Body of pancreas (tissue), 4 donors: ENCODE measurements around the gene LMX1B. TPM values are rescaled to one million over a fixed set of nuclear protein-coding genes. Genes with fewer than 3 reads are reported as not detected.

Source experiments
- ATAC-seq: fragments of 150-250 bp; one replicate; pipeline ENCODE4 v1.9.1; 2016
- DNase-seq, 4 donors: peaks; one replicate each; pipeline ENCODE4 v3.0.0-alpha.2; 2019
- H3K27ac ChIP-seq, 4 donors: fragments of 200-600 bp; sonication (generic); 1 replicate in 3 of 4; 2 replicates in 1 of 4; pipeline versions ENCODE4 v1.5.1 to v1.6.1; 2016 to 2019; ENCODE audit warnings: mild to moderate bottlenecking in 1 of 4, mixed read lengths in 1 of 4, moderate library complexity in 1 of 4
- H3K27me3 ChIP-seq, 2 donors: fragments of 200-600 bp; sonication (generic); one replicate each; pipeline ENCODE4 v1.6.0; 2016; ENCODE audit warnings: mild to moderate bottlenecking in 1 of 2
- H3K36me3 ChIP-seq, 2 donors: fragments of 200-600 bp; sonication (generic); replicated peaks in 1 of 2; 2 replicates each; pipeline ENCODE4 v1.5.1; 2016; ENCODE audit warnings: low read depth in 2 of 2; ENCODE audit not compliant: insufficient read depth in 1 of 2
- H3K4me1 ChIP-seq: fragments of 200-600 bp; sonication (generic); one replicate; pipeline ENCODE4 v1.6.0; 2016
- H3K4me3 ChIP-seq, 2 donors: fragments of 200-600 bp; sonication (generic); 1 replicate in 1 of 2; 2 replicates in 1 of 2; pipeline ENCODE4 v1.5.1; 2016 to 2019
- H3K9me3 ChIP-seq, 3 donors: fragments of 200-600 bp; sonication (generic); 1 replicate in 2 of 3; 2 replicates in 1 of 3; pipeline ENCODE4 v1.5.1; 2016
- CTCF ChIP-seq, 7 experiments: fragments of 450-650 bp in 4 of 7; fragments of 200-600 bp in 3 of 7; sonication (generic) in 3 of 7; IDR thresholded peaks; one replicate each; pipeline ENCODE4 v1.5.1; 2016 to 2019; ENCODE audit warnings: antibody characterized with exemption in 7 of 7
- POLR2A ChIP-seq, 3 donors: fragments of 450-650 bp; IDR thresholded peaks; one replicate each; pipeline ENCODE4 v1.6.1; 2016; ENCODE audit warnings: antibody characterized with exemption in 3 of 3, mild to moderate bottlenecking in 2 of 3
- WGBS, 2 donors: methylation state at CpG; one replicate each; pipeline ENCODE4 v1.1.5; 2017; 5-methylcytosine and 5-hydroxymethylcytosine counted together
- intact Hi-C: fragments of 100-400 bp; cut with DNase I; formaldehyde crosslinking; loops from one replicate; pipeline ENCODE4 v1.15.1; 2023
- total RNA-seq, 2 donors: library from RNA; depleted of rRNA; stranded (reverse); fragments of >200 nt; gene quantifications; one replicate each; pipeline ENCODE4 v1.1.0, GENCODE V29; 2016

LMX1B gene
- total RNA-seq, 2 donors from 2014 or later, result 0.26 TPM; not detected in 1

- TF ChIP-seq CTCF (IDR thresholded peaks at IDR 0.05), result no peak
- no peak for TF ChIP-seq POLR2A (IDR thresholded peaks at IDR 0.05)
- peaks cover 10% of the 10 kb centered on the region for H3K4me1 ChIP-seq
- H3K36me3 ChIP-seq, result no peaks in the 10 kb centered on the region
- intact Hi-C loops, result no loop called here
- peaks cover 0 to 22% of the 10 kb centered on the region in 2 donors for H3K27me3 ChIP-seq
- no peak for ATAC-seq
- 52 to 63% methylated on average over 9 to 10 of the region's 10 CpGs for WGBS, 2 donors
- H3K27ac ChIP-seq, result no peak overlapping the region
- no peaks in the 10 kb centered on the region for H3K9me3 ChIP-seq
- no peak overlapping the region for H3K4me3 ChIP-seq
- no peak for DNase-seq
These were observed 5.8 kb downstream of the LMX1B start for GRCh38 chr9:126619361-126620135.

GRCh38 chr9:126620478-126620877 lies 6.8 kb downstream of the LMX1B start:
- Histone ChIP-seq H3K9me3 (no peaks in the 10 kb centered on the region), H3K27me3 (peaks cover 0 to 27% of the 10 kb centered on the region in 2 donors), H3K4me1 (peaks cover 11% of the 10 kb centered on the region), H3K27ac (no peak overlapping the region), H3K4me3 (no peak overlapping the region), H3K36me3 (no peaks in the 10 kb centered on the region)
- DNase-seq (no peak), ATAC-seq (no peak)
- 39 to 48% methylated on average over 7 of the region's 7 CpGs for WGBS, 2 donors
- TF ChIP-seq POLR2A (IDR thresholded peaks at IDR 0.05), result no peak
- TF ChIP-seq CTCF (IDR thresholded peaks at IDR 0.05), result no peak
- intact Hi-C loops, result no loop called here

- Histone ChIP-seq H3K4me3 (no peak overlapping the region), H3K27ac (no peak overlapping the region), H3K9me3 (no peaks in the 10 kb centered on the region), H3K27me3 (peaks cover 0 to 34% of the 10 kb centered on the region in 2 donors), H3K36me3 (no peaks in the 10 kb centered on the region), H3K4me1 (peaks cover 17% of the 10 kb centered on the region)
- DNase-seq (no peak), ATAC-seq (no peak)
- intact Hi-C loops, result no loop called here
- WGBS, 2 donors, result 41 to 51% methylated on average over 15 of the region's 15 CpGs
- TF ChIP-seq POLR2A (IDR thresholded peaks at IDR 0.05) (no peak), CTCF (IDR thresholded peaks at IDR 0.05) (no peak)
These were observed 7.6 kb downstream of the LMX1B start for GRCh38 chr9:126621061-126621918.

- intact Hi-C loops, result no loop called here
- 33 to 38% methylated on average over 13 to 18 of the region's 18 CpGs for WGBS, 2 donors
- TF ChIP-seq CTCF (IDR thresholded peaks at IDR 0.05), result no peak
- no peak for TF ChIP-seq POLR2A (IDR thresholded peaks at IDR 0.05)
- DNase-seq (no peak), ATAC-seq (no peak)
- peaks cover 0 to 43% of the 10 kb centered on the region in 2 donors for H3K27me3 ChIP-seq
- no peak overlapping the region for H3K27ac ChIP-seq
- peaks cover 19% of the 10 kb centered on the region for H3K4me1 ChIP-seq
- no peaks in the 10 kb centered on the region for H3K36me3 ChIP-seq
- no peaks in the 10 kb centered on the region for H3K9me3 ChIP-seq
- H3K4me3 ChIP-seq, result no peak overlapping the region
These were observed 8.4 kb downstream of the LMX1B start for GRCh38 chr9:126621919-126622735.
